Measurements from ENCODE around the gene IGF2BP3. TPM values are rescaled to one million over a fixed set of nuclear protein-coding genes. Genes with fewer than 3 reads are reported as not detected.

The IGF2BP3 gene
- total RNA-seq, 1 experiment from 2014 or later: 75.3 TPM

DNA sequence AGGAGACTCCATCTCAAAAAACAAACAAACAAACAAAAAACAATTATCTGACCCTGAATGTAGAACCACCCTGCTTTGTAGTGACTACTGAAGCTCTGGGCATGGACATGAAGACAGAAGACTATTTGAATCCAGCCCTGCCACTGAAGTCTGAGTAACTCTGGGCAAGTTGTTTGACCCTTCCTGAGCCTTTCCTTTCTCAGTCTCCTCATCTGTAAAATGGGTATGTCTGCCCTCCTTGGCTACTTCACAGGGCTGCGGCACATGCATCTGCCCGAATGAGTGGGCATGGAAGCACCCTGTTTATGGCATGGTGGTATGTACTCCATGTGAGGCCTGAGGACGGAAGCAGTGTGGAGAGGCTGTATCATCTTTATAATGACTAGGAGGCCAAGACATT, 193.3 kb downstream of the IGF2BP3 start:
- no peak for TF ChIP-seq EZH2 (IDR thresholded peaks at IDR 0.05; ENCODE audit: borderline replicate concordance, low read depth, low read length, poor library complexity, severe bottlenecking)
- TF ChIP-seq, protein P1, sequence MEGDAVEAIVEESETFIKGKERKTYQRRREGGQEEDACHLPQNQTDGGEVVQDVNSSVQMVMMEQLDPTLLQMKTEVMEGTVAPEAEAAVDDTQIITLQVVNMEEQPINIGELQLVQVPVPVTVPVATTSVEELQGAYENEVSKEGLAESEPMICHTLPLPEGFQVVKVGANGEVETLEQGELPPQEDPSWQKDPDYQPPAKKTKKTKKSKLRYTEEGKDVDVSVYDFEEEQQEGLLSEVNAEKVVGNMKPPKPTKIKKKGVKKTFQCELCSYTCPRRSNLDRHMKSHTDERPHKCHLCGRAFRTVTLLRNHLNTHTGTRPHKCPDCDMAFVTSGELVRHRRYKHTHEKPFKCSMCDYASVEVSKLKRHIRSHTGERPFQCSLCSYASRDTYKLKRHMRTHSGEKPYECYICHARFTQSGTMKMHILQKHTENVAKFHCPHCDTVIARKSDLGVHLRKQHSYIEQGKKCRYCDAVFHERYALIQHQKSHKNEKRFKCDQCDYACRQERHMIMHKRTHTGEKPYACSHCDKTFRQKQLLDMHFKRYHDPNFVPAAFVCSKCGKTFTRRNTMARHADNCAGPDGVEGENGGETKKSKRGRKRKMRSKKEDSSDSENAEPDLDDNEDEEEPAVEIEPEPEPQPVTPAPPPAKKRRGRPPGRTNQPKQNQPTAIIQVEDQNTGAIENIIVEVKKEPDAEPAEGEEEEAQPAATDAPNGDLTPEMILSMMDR (conservative IDR thresholded peaks at IDR 0.05; ENCODE audit: low read depth, low read length): no peak
- H3K4me1 ChIP-seq (ENCODE audit: insufficient read depth, low read length, poor library complexity, severe bottlenecking): peaks cover 8% of the 10 kb centered on the region
- no peaks in the 10 kb centered on the region for H3K9me3 ChIP-seq (ENCODE audit: low read depth, low read length, poor library complexity, severe bottlenecking)
- no peak for DNase-seq (ENCODE audit: low spot score)
- H3K27ac ChIP-seq (ENCODE audit: low read depth, low read length, poor library complexity, severe bottlenecking): no peak overlapping the region
- no peaks in the 10 kb centered on the region for H3K36me3 ChIP-seq (ENCODE audit: insufficient read depth, low read length, poor library complexity, severe bottlenecking)
- no TSS peak for BruUV-seq (replicated peaks)
- H3K27me3 ChIP-seq (replicated peaks; ENCODE audit: insufficient read depth, low read depth, low read length, poor library complexity): no peaks in the 10 kb centered on the region
- intact Hi-C loops (cut with micrococcal nuclease; ENCODE audit: unreplicated experiment): no loop called here
- ChIA-PET CTCF (no interaction called here), POLR2A (ENCODE audit: low non-redundant PET) (no interaction called here)
- H3K4me3 ChIP-seq (ENCODE audit: low read depth, low read length, poor library complexity, severe bottlenecking): no peak overlapping the region

DNA sequence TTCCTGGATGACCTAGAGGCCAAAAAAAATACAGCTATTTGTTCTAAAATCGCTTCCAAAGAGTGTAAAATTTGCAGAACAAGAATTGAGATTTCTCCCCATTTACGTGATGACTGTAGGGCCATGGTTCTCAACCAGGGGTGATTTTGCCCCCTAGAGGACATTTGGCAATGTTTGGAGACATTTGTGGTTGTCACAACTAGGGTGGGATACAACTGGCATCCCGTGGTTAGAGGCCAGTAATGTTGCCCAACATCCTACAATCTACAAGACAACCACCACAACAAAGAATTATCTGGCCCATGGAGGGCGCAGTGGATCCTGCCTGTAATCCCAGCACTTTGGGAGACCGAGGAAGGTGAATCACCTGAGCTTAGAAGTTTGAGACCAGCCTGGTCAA, 193.9 kb downstream of the IGF2BP3 start:
- no peaks in the 10 kb centered on the region for H3K36me3 ChIP-seq (ENCODE audit: insufficient read depth, low read length, poor library complexity, severe bottlenecking)
- no peaks in the 10 kb centered on the region for H3K9me3 ChIP-seq (ENCODE audit: low read depth, low read length, poor library complexity, severe bottlenecking)
- H3K4me3 ChIP-seq (ENCODE audit: low read depth, low read length, poor library complexity, severe bottlenecking): no peak overlapping the region
- intact Hi-C loops (cut with micrococcal nuclease; ENCODE audit: unreplicated experiment): no loop called here
- ChIA-PET CTCF (no interaction called here), POLR2A (ENCODE audit: low non-redundant PET) (no interaction called here)
- TF ChIP-seq EZH2 (IDR thresholded peaks at IDR 0.05; ENCODE audit: borderline replicate concordance, low read depth, low read length, poor library complexity, severe bottlenecking): no peak
- TF ChIP-seq, protein P1 (conservative IDR thresholded peaks at IDR 0.05; ENCODE audit: low read depth, low read length): peak; percentile 49
- peaks cover 8% of the 10 kb centered on the region for H3K4me1 ChIP-seq (ENCODE audit: insufficient read depth, low read length, poor library complexity, severe bottlenecking)
- no peak overlapping the region for H3K27ac ChIP-seq (ENCODE audit: low read depth, low read length, poor library complexity, severe bottlenecking)
- DNase-seq (ENCODE audit: low spot score): peak; percentile 59
- BruUV-seq (replicated peaks): no TSS peak
- H3K27me3 ChIP-seq (replicated peaks; ENCODE audit: insufficient read depth, low read depth, low read length, poor library complexity): no peaks in the 10 kb centered on the region

DNA sequence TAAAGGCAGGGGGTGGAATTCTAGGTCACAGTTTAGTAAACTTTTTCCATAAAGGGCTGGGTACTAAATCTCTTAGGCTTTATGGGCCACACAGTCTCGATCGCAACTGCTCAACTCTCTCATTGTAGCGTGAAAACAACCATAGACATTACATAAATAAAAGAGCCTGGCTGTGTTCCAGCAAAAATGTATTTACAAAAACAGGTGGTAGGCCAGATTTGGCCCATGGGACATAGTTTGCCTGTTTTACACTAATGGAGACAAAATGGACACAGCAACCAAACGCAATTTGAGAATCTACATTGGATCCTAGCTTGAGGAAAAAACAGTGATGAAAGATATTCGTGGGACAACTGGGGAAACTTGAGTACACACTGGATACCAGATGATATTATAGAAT, 194.4 kb downstream of the IGF2BP3 start:
- Histone ChIP-seq H3K4me1 (ENCODE audit: insufficient read depth, low read length, poor library complexity, severe bottlenecking) (peaks cover 8% of the 10 kb centered on the region), H3K27me3 (replicated peaks; ENCODE audit: insufficient read depth, low read depth, low read length, poor library complexity) (no peaks in the 10 kb centered on the region), H3K36me3 (ENCODE audit: insufficient read depth, low read length, poor library complexity, severe bottlenecking) (no peaks in the 10 kb centered on the region), H3K27ac (ENCODE audit: low read depth, low read length, poor library complexity, severe bottlenecking) (no peak overlapping the region), H3K4me3 (ENCODE audit: low read depth, low read length, poor library complexity, severe bottlenecking) (no peak overlapping the region), H3K9me3 (ENCODE audit: low read depth, low read length, poor library complexity, severe bottlenecking) (no peaks in the 10 kb centered on the region)
- POLR2A ChIA-PET (ENCODE audit: low non-redundant PET): no interaction called here
- intact Hi-C loops (cut with micrococcal nuclease; ENCODE audit: unreplicated experiment): no loop called here
- CTCF ChIA-PET: no interaction called here
- no peak for TF ChIP-seq EZH2 (IDR thresholded peaks at IDR 0.05; ENCODE audit: borderline replicate concordance, low read depth, low read length, poor library complexity, severe bottlenecking)
- TF ChIP-seq, protein P1 (conservative IDR thresholded peaks at IDR 0.05; ENCODE audit: low read depth, low read length): no peak
- no peak for DNase-seq (ENCODE audit: low spot score)
- BruUV-seq (replicated peaks): no TSS peak
